Vagina (tissue), 2 donors: ENCODE results near the gene NAPA.

Source experiments
- POLR2A ChIP-seq, 2 donors: fragments of 450-650 bp; IDR thresholded peaks; one replicate each; pipeline ENCODE4 v1.6.1; 2017; ENCODE audit warnings: antibody characterized with exemption in 2 of 2, mild to moderate bottlenecking in 2 of 2, moderate library complexity in 2 of 2
- POLR2AphosphoS5 ChIP-seq, 2 donors: sonication (generic); formaldehyde crosslinking; IDR thresholded peaks; one replicate each; pipeline ENCODE4 v1.9.0; 2017; ENCODE audit warnings: antibody characterized with exemption in 2 of 2, mild to moderate bottlenecking in 2 of 2, low read depth in 1 of 2; ENCODE audit not compliant: insufficient read depth in 1 of 2
- TF ChIP-seq, protein P1 (sequence below), 3 experiments: fragments of 450-650 bp in 2 of 3; fragments of 200-600 bp in 1 of 3; sonication (generic) in 1 of 3; IDR thresholded peaks; one replicate each; pipeline ENCODE4 v1.5.1; 2017 to 2019; ENCODE audit warnings: antibody characterized with exemption in 3 of 3, mild to moderate bottlenecking in 2 of 3, moderate library complexity in 2 of 3

- no peak for TF ChIP-seq POLR2AphosphoS5 (IDR thresholded peaks at IDR 0.05; ENCODE audit: insufficient read depth in 1 of 2, low read depth in 1 of 2)
- TF ChIP-seq, protein P1, sequence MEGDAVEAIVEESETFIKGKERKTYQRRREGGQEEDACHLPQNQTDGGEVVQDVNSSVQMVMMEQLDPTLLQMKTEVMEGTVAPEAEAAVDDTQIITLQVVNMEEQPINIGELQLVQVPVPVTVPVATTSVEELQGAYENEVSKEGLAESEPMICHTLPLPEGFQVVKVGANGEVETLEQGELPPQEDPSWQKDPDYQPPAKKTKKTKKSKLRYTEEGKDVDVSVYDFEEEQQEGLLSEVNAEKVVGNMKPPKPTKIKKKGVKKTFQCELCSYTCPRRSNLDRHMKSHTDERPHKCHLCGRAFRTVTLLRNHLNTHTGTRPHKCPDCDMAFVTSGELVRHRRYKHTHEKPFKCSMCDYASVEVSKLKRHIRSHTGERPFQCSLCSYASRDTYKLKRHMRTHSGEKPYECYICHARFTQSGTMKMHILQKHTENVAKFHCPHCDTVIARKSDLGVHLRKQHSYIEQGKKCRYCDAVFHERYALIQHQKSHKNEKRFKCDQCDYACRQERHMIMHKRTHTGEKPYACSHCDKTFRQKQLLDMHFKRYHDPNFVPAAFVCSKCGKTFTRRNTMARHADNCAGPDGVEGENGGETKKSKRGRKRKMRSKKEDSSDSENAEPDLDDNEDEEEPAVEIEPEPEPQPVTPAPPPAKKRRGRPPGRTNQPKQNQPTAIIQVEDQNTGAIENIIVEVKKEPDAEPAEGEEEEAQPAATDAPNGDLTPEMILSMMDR (IDR thresholded peaks at IDR 0.05): no peak
- no peak for TF ChIP-seq POLR2A (IDR thresholded peaks at IDR 0.05)
These were observed 43.5 kb downstream of the NAPA start for GRCh38 chr19:47471381-47471732.
